IMR-90 (cell line): ENCODE data around the gene PTX4. TPM values are rescaled to one million over a fixed set of nuclear protein-coding genes. Genes with fewer than 3 reads are reported as not detected.

Source experiments
- ATAC-seq: fragments of 200-7000 bp; cut with Tn5 transposase; 2 replicates; pipeline ENCODE4 v1.9.1; 2020; ENCODE audit warnings: low read depth, mild to moderate bottlenecking, moderate library complexity
- BruUV-seq: library from RNA; stranded (reverse); fragments of 400-500 nt; replicated peaks from 2 replicates; lab custom pipeline; 2021; lab: Mats Ljungman, UMichigan
- CTCF ChIA-PET: fragments of 300-600 bp; formaldehyde crosslinking; extraction: SDS; loops from one replicate; lab custom pipeline; 2021; ENCODE audit warnings: antibody characterized with exemption; lab: Yijun Ruan, JAX
- POLR2A ChIA-PET: fragments of 300-600 bp; sonication (Branson Sonifier 250); formaldehyde crosslinking; loops from one replicate; lab custom pipeline; 2022; ENCODE audit warnings: antibody characterized with exemption; ENCODE audit not compliant: unreplicated experiment; lab: Charles Lee
- DNase-seq: peaks from one replicate; pipeline ENCODE4 v3.0.0; 2013
- H2AFZ ChIP-seq: replicated peaks from 2 replicates; pipeline ENCODE3; 2013; ENCODE audit warnings: low read length, mild to moderate bottlenecking; ENCODE audit not compliant: poor library complexity
- H2AK5ac ChIP-seq: 2 replicates; pipeline ENCODE4 v1.6.1; 2013; ENCODE audit warnings: low read depth, low read length, inconsistent platforms
- H2AK9ac ChIP-seq: replicated peaks from 2 replicates; pipeline ENCODE3; 2013; ENCODE audit warnings: mild to moderate bottlenecking, low read depth, low read length, moderate library complexity; ENCODE audit not compliant: poor library complexity
- H2BK120ac ChIP-seq: 2 replicates; pipeline ENCODE4 v1.6.1; 2013; ENCODE audit warnings: low read depth, low read length, inconsistent platforms
- H2BK15ac ChIP-seq: 3 replicates; pipeline ENCODE4 v1.6.1; 2013; ENCODE audit warnings: low read depth, low read length, inconsistent platforms
- H2BK20ac ChIP-seq: 2 replicates; pipeline ENCODE4 v1.6.1; 2013; ENCODE audit warnings: low read depth, mild to moderate bottlenecking, inconsistent platforms, low read length, moderate library complexity
- H2BK5ac ChIP-seq: 2 replicates; pipeline ENCODE4 v1.6.1; 2013; ENCODE audit warnings: mild to moderate bottlenecking, low read depth, low read length, inconsistent platforms; ENCODE audit not compliant: poor library complexity, severe bottlenecking
- H3K14ac ChIP-seq: replicated peaks from 2 replicates; pipeline ENCODE4 v1.6.1; 2013; ENCODE audit warnings: low read depth, low read length, inconsistent platforms
- H3K18ac ChIP-seq: 2 replicates; pipeline ENCODE4 v1.6.1; 2013; ENCODE audit warnings: low read depth, low read length, control low read depth
- H3K23ac ChIP-seq: 2 replicates; pipeline ENCODE4 v1.6.1; 2013; ENCODE audit warnings: low read depth, low read length, inconsistent platforms
- H3K27ac ChIP-seq: 2 replicates; pipeline ENCODE4 v1.5.1; 2013; ENCODE audit warnings: mild to moderate bottlenecking, control low read depth, low read length; ENCODE audit not compliant: insufficient read depth
- H3K27me3 ChIP-seq: 2 replicates; pipeline ENCODE4 v1.6.1; 2013; ENCODE audit warnings: low read length; ENCODE audit not compliant: control insufficient read depth, insufficient read depth
- H3K36me3 ChIP-seq: 2 replicates; pipeline ENCODE4 v1.6.1; 2013; ENCODE audit warnings: low read length, mixed read lengths; ENCODE audit not compliant: control insufficient read depth, insufficient read depth
- H3K4ac ChIP-seq: 2 replicates; pipeline ENCODE4 v1.6.1; 2013; ENCODE audit warnings: low read depth, low read length, inconsistent platforms
- H3K4me1 ChIP-seq: 2 replicates; pipeline ENCODE4 v1.6.1; 2013; ENCODE audit warnings: low read length, mixed read lengths; ENCODE audit not compliant: control insufficient read depth, insufficient read depth
- H3K4me2 ChIP-seq: 2 replicates; pipeline ENCODE4 v1.6.1; 2013; ENCODE audit warnings: low read depth, mild to moderate bottlenecking, control low read depth, low read length, moderate library complexity
- H3K4me3 ChIP-seq: 2 replicates; pipeline ENCODE4 v1.5.1; 2013; ENCODE audit warnings: low read depth, mild to moderate bottlenecking, control low read depth, low read length, moderate library complexity; ENCODE audit not compliant: insufficient read depth
- H3K56ac ChIP-seq: 2 replicates; pipeline ENCODE4 v1.6.1; 2013; ENCODE audit warnings: low read length, inconsistent platforms; ENCODE audit not compliant: insufficient read depth; ENCODE audit errors: extremely low read depth
- H3K79me1 ChIP-seq, 2 experiments: 2 replicates each; pipeline ENCODE4 v1.6.1; 2013; ENCODE audit warnings: low read length in 2 of 2, inconsistent platforms in 1 of 2, low read depth in 1 of 2
- H3K9ac ChIP-seq: 2 replicates; pipeline ENCODE4 v1.6.1; 2013; ENCODE audit warnings: low read depth, low read length, control low read depth
- H3K9me1 ChIP-seq: 2 replicates; pipeline ENCODE4 v1.6.1; 2013; ENCODE audit warnings: low read length, inconsistent platforms; ENCODE audit not compliant: insufficient read depth
- H3K9me3 ChIP-seq: 2 replicates; pipeline ENCODE4 v1.6.1; 2013; ENCODE audit warnings: low read length; ENCODE audit not compliant: control insufficient read depth, insufficient read depth
- H4K20me1 ChIP-seq: 2 replicates; pipeline ENCODE4 v1.6.1; 2013; ENCODE audit warnings: low read length, inconsistent platforms; ENCODE audit not compliant: insufficient read depth
- H4K5ac ChIP-seq: 2 replicates; pipeline ENCODE4 v1.6.1; 2013; ENCODE audit warnings: mild to moderate bottlenecking, low read depth, low read length, control low read depth
- H4K8ac ChIP-seq, 2 experiments: 2 replicates each; pipeline ENCODE4 v1.6.1; 2013; ENCODE audit warnings: low read depth in 2 of 2, low read length in 2 of 2, control low read depth in 1 of 2, inconsistent platforms in 1 of 2
- H4K91ac ChIP-seq: 2 replicates; pipeline ENCODE4 v1.6.1; 2013; ENCODE audit warnings: low read depth, low read length, inconsistent platforms; ENCODE audit not compliant: insufficient read depth
- CEBPB ChIP-seq: IDR thresholded peaks from 2 replicates; pipeline ENCODE4 v1.6.1; 2012; ENCODE audit warnings: low read depth, low read length, improper control_type of control experiment
- CTCF ChIP-seq: conservative IDR thresholded peaks from 2 replicates; pipeline ENCODE4 v1.5.1; 2012; ENCODE audit warnings: mild to moderate bottlenecking, low read depth, low read length, improper control_type of control experiment
- ELK1 ChIP-seq: fragments of 150-350 bp; IDR thresholded peaks from 2 replicates; pipeline ENCODE4 v1.6.1; 2016; ENCODE audit warnings: low read depth, mild to moderate bottlenecking, low read length, moderate library complexity, borderline replicate concordance
- FOS ChIP-seq: fragments of 150-350 bp; IDR thresholded peaks from 2 replicates; pipeline ENCODE4 v1.6.1; 2016; ENCODE audit warnings: low read depth, low read length
- MAFK ChIP-seq: IDR thresholded peaks from 2 replicates; pipeline ENCODE4 v1.6.1; 2012; ENCODE audit warnings: low read depth, low read length, improper control_type of control experiment
- NFE2L2 ChIP-seq: fragments of 150-350 bp; IDR thresholded peaks from 2 replicates; pipeline ENCODE4 v1.6.1; 2016; ENCODE audit warnings: low read depth, mild to moderate bottlenecking, low read length
- POLR2A ChIP-seq: IDR thresholded peaks from 2 replicates; pipeline ENCODE4 v1.6.1; 2012; ENCODE audit warnings: mild to moderate bottlenecking, low read depth, low read length
- RAD21 ChIP-seq: IDR thresholded peaks from 2 replicates; pipeline ENCODE4 v1.6.1; 2012; ENCODE audit warnings: low read length, improper control_type of control experiment
- RCOR1 ChIP-seq: IDR thresholded peaks from 2 replicates; pipeline ENCODE4 v1.6.1; 2012; ENCODE audit warnings: mild to moderate bottlenecking, low read length, improper control_type of control experiment; ENCODE audit not compliant: insufficient replicate concordance
- RFX5 ChIP-seq: IDR thresholded peaks from 2 replicates; pipeline ENCODE4 v1.8.0; 2012; ENCODE audit warnings: low read depth, mild to moderate bottlenecking, low read length, moderate library complexity
- USF2 ChIP-seq: fragments of 150-350 bp; IDR thresholded peaks from 2 replicates; pipeline ENCODE4 v1.6.1; 2017; ENCODE audit warnings: mild to moderate bottlenecking, antibody characterized with exemption, low read length, low read depth
- WGBS, 2 experiments: methylation state at CpG; one replicate each; pipeline versions ENCODE4 v1.1.5 to v1.1.7; 2013; ENCODE audit warnings: missing lambda C conversion rate in 2 of 2; ENCODE audit not compliant: insufficient read length in 1 of 2; ENCODE audit errors: extremely low coverage in 2 of 2; 5-methylcytosine and 5-hydroxymethylcytosine counted together
- dilution Hi-C: fragments of 300-500 bp; cut with HindIII; formaldehyde crosslinking; loops from one replicate; pipeline ENCODE4 v1.14.3; 2018; ENCODE audit warnings: low sequenced_read_pairs; ENCODE audit not compliant: unreplicated experiment
- in situ Hi-C: fragments of 300-500 bp; cut with MboI; formaldehyde crosslinking; loops from 3 replicates; pipeline ENCODE4 v1.14.3; 2019; ENCODE audit warnings: low sequenced_read_pairs, inconsistent platforms, mixed read lengths
- intact Hi-C: fragments of 100-400 bp; cut with micrococcal nuclease; formaldehyde crosslinking; loops from 2 replicates; pipeline ENCODE4 v1.10.0; 2022
- polyA plus RNA-seq, 3 experiments: library from polyadenylated mRNA; depleted of rRNA; stranded (reverse); fragments of >200 nt; gene quantifications; 2 replicates each; pipeline ENCODE4 v1.2.3, GENCODE V29; 2012; ENCODE audit warnings: low replicate concordance in 1 of 3
- total RNA-seq: library from RNA; depleted of rRNA; stranded (reverse); fragments of >200 nt; gene quantifications from 2 replicates; pipeline ENCODE4 v1.2.3, GENCODE V29; 2012

The PTX4 gene
- total and polyA plus RNA-seq, 2 of the 4 experiments (the other 2 are of a cell fraction) = 0.07 TPM; not detected in 1

GRCh38 chr16:1485847-1486496 is 2.8 kb downstream of the PTX4 start:
- intact Hi-C loops (no loop called here), in situ Hi-C loops (no loop called here), dilution Hi-C loops (no loop called here)
- no peak overlapping the region for H3K14ac ChIP-seq
- no peak overlapping the region for H3K23ac ChIP-seq
- no peaks in the 10 kb centered on the region for H3K9me3 ChIP-seq
- no peak overlapping the region for H2BK120ac ChIP-seq
- no peak for ATAC-seq
- no peak overlapping the region for H3K18ac ChIP-seq
- no peak for DNase-seq
- TF ChIP-seq MAFK (no peak), USF2 (no peak), NFE2L2 (no peak), RCOR1 (no peak), CTCF (no peak), CEBPB (no peak), FOS (no peak), POLR2A (no peak), RFX5 (no peak), RAD21 (no peak), ELK1 (no peak)
- no peak overlapping the region for H2BK5ac ChIP-seq
- H4K20me1 ChIP-seq = no peaks in the 10 kb centered on the region
- H3K4me1 ChIP-seq = no peaks in the 10 kb centered on the region
- H3K4me2 ChIP-seq = no peak overlapping the region
- H3K4me3 ChIP-seq = no peak overlapping the region
- no peak overlapping the region for H4K91ac ChIP-seq
- H2AK9ac ChIP-seq = no peak overlapping the region
- WGBS, 2 experiments = 86% methylated on average over 36 of the region's 40 CpGs; no CpG with 5 or more reads in 1 of the 2 experiments
- no peak overlapping the region for H2BK20ac ChIP-seq
- H2BK15ac ChIP-seq = no peak overlapping the region
- no peak overlapping the region for H2AK5ac ChIP-seq
- no peak overlapping the region for H4K5ac ChIP-seq
- BruUV-seq = no TSS peak
- no peaks in the 10 kb centered on the region for H3K36me3 ChIP-seq
- H2AFZ ChIP-seq = peak overlapping the region; percentile 58
- H3K79me1 ChIP-seq = no peaks in the 10 kb centered on the region
- CTCF ChIA-PET = no interaction called here
- no peak overlapping the region for H3K4ac ChIP-seq
- H3K27me3 ChIP-seq = peaks cover 4% of the 10 kb centered on the region; the same call in 1 of the 2 replicates
- H3K9me1 ChIP-seq = no peaks in the 10 kb centered on the region
- no peak overlapping the region for H4K8ac ChIP-seq
- no peak overlapping the region for H3K56ac ChIP-seq
- H3K27ac ChIP-seq = no peak overlapping the region
- H3K9ac ChIP-seq = no peak overlapping the region
- POLR2A ChIA-PET = no interaction called here
